ENCODE data around the gene NLRC5.

NLRC5 gene

GRCh38 chr16:57132470-57132869 lies 143.1 kb downstream of the NLRC5 start:
- CTCF ChIA-PET, result no interaction called here
- POLR2A ChIA-PET, result no interaction called here
- no peak for DNase-seq (ENCODE audit: extremely low spot score)
- no peak for TF ChIP-seq CTBP1 (IDR thresholded peaks at IDR 0.05; ENCODE audit: borderline replicate concordance)
- TF ChIP-seq HDGF (IDR thresholded peaks at IDR 0.05; ENCODE audit: borderline replicate concordance), result no peak
- no peak for TF ChIP-seq LEF1 (IDR thresholded peaks at IDR 0.05; ENCODE audit: borderline replicate concordance)
- no peak for TF ChIP-seq BHLHE40 (IDR thresholded peaks at IDR 0.05; ENCODE audit: borderline replicate concordance)
- TF ChIP-seq TARDBP (IDR thresholded peaks at IDR 0.05), result no peak
- TF ChIP-seq ZNF384 (IDR thresholded peaks at IDR 0.05), result no peak
- TF ChIP-seq ELF4 (IDR thresholded peaks at IDR 0.05), result no peak
- TF ChIP-seq FOXK2 (IDR thresholded peaks at IDR 0.05), result no peak
- TF ChIP-seq ARNT (IDR thresholded peaks at IDR 0.05), result no peak
- no peak for TF ChIP-seq PKNOX1 (IDR thresholded peaks at IDR 0.05)
- no peak for TF ChIP-seq FOXM1 (IDR thresholded peaks at IDR 0.05; ENCODE audit: borderline replicate concordance)
- no peak for TF ChIP-seq FOXA1 (IDR thresholded peaks at IDR 0.05)
- TF ChIP-seq SUZ12 (IDR thresholded peaks at IDR 0.05), result no peak
- TF ChIP-seq NFRKB (IDR thresholded peaks at IDR 0.05), result no peak
- TF ChIP-seq L3MBTL2 (conservative IDR thresholded peaks at IDR 0.05), result no peak

GRCh38 chr16:57133031-57133430 lies 143.7 kb downstream of the NLRC5 start:
- ChIA-PET POLR2A (no interaction called here), CTCF (no interaction called here)
- TF ChIP-seq BHLHE40 (IDR thresholded peaks at IDR 0.05; ENCODE audit: borderline replicate concordance), result no peak
- no peak for TF ChIP-seq L3MBTL2 (conservative IDR thresholded peaks at IDR 0.05)
- no peak for TF ChIP-seq FOXK2 (IDR thresholded peaks at IDR 0.05)
- no peak for TF ChIP-seq LEF1 (IDR thresholded peaks at IDR 0.05; ENCODE audit: borderline replicate concordance)
- DNase-seq (ENCODE audit: extremely low spot score), result no peak
